SW 1271 (cell line): ENCODE measurements around the gene IQSEC1.

Source experiments
- DNase-seq, 2 experiments: peaks; one replicate each; lab custom pipeline; 2025; lab: John Stamatoyannopoulos, UW

IQSEC1 gene

DNA sequence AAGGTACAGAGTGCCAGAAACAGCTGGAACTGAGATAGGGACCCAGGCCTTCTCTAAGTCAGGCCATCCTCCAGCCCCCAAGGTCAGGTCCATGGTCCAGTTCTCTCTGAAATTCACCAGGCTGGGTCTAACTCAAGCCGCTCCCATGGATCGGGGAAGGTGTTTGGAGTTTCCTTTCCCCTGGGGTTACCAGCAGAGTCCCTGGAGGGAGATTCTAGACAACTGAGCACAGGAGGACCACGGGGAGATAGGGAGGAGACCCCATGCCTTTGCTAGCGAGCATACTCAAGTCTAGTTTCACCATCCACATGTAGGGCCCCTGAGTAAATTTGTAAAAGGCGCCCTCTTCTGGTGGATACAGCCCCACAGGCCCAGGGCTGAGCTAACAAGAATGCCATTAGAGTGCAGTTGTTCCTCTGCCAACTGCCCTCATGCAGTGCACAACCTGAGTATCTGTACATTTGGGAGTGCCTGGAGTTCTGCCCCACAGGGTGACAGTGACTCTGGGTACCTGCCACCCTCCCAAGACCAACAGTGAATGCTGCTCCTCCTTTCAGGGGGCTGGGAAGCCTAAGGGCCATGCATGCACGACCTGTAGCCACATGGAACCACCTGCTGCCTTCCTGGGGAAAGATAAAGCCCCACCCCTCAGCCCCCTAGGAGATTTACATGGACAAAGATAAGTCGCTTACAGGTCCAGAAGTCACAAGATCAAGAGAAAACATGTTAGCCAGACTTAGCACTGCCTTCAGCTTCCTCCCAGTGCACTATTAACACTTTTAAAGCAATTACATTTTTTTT is 89.0 kb downstream of the IQSEC1 start:
- peak in 1 of 2 experiments; percentile 50 for DNase-seq

GRCh38 chr3:12983319-12983718 is 89.9 kb downstream of the IQSEC1 start:
- no peak for DNase-seq

- DNase-seq = no peak
These were observed 90.6 kb downstream of the IQSEC1 start for GRCh38 chr3:12982619-12983101.

DNA sequence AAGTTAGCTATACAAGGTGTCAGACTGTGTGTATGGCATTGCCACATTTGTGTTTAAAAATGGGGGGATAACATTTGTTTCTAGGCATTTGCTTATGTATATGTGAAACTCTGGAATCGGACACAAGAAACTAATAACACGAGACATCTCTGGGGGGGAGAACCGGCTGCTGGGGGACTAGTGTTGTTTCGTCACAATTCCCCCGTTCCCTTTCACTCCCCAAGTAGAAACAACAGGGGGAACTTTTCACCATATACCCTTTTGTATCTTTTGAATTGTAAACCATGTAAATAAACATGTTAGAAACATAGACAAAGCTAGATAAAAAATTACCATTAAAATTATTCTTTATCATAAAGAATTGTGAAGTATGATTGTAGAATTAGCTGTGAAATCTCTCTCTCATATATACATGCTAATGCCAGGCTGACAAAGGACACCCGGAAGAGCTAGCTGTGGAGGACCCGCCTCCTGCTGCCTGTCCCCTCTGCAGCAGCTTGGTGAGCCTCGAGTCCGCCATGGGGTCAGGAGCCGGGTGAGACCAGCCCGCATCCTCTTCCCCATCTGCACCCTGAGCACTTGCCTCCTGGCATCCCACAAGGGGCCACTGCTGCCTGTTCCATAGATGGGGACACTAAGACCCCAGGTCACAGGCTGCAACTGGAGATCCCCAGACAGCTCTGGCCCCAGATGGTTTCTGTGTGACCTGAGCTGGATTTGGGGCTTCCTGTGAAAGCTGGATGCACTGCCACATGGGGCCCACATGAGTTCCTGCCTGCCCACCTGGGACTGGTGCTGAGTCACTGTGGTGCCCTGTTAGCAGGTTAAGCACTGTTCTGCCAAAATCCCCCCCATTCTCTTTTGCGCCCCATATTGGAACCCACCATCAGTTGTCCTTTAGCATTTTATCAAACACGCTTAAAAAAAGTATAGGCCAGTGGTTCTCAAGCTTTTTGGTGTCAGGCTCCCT is 91.6 kb downstream of the IQSEC1 start:
- DNase-seq = no peak

DNA sequence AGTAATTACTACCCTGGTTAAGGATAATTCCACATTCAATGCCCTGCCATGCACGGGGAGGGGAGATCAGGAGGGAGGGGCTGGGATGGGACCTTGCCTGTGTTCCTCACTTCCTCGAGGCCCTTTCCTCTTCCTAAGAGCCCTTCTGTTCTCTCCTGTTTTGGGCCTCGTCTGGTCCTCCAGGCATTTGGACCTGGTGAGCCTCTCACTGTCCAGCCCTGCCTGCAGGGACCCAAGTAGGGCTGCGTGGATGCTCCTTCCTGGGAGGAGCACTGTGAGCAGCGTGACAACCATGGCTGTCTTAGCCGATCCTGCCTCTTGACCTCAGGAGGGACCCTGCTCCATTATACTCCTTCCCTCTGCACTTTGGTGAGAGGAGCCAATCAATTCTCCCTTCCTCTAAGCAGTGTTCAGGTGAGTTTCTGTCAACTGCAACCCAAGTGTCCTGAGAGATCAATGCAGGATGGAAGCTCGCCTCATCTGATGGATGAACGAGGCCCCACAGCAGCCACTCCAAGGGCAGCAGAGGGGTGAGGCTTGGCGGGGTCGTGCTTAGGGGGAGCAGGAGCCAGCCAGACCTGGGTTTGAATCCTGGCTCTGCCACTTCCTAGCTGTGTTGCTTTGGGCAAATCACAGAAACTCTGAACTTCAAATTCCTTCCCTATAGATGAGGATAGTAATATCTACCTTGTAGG is 92.5 kb downstream of the IQSEC1 start:
- no peak for DNase-seq

- no peak for DNase-seq
These were observed 93.2 kb downstream of the IQSEC1 start for GRCh38 chr3:12979947-12980487.

DNA sequence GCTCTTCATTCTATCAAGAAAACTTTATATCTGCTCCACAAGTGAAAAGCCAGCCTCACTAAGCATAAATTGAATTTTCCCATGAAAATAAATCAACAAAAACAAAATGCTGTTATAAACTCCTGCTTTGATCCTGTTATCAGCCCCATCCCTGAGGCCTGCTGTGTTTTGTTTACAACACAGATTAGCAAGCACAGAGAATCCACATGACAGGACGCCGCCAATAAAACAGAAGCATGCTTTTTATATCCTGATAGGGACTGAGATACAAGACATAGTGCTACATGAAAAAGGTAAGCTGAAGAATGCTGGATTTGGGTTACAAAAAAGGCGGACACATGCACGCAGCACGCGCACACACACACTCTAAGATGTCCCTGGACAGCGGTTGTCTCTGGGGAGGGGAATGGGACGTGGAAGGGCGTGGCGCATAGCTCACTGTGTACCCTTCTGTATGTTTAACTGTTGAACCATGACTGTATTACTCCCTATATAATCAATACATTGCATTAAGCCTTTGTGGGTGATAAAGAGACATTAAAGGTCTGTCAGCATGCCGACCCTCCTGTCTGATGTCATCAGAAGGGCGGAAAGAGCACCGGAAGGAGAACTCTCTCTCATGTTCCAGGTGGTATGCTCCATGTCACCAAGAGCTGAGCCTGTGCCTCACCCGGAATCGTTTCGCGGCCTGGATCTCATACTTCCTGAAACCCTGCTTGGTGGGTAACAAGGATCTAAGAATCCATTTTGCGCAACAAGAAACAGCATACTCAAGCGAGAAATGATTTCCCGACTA is 93.9 kb downstream of the IQSEC1 start:
- DNase-seq = no peak

GRCh38 chr3:12978682-12979081 is 94.5 kb downstream of the IQSEC1 start:
- no peak for DNase-seq

- no peak for DNase-seq
These were observed 96.0 kb downstream of the IQSEC1 start for GRCh38 chr3:12977117-12977808.

GRCh38 chr3:12975748-12976522 is 97.3 kb downstream of the IQSEC1 start:
- no peak for DNase-seq

- DNase-seq = no peak
These were observed 98.4 kb downstream of the IQSEC1 start for GRCh38 chr3:12974819-12975218.

DNA sequence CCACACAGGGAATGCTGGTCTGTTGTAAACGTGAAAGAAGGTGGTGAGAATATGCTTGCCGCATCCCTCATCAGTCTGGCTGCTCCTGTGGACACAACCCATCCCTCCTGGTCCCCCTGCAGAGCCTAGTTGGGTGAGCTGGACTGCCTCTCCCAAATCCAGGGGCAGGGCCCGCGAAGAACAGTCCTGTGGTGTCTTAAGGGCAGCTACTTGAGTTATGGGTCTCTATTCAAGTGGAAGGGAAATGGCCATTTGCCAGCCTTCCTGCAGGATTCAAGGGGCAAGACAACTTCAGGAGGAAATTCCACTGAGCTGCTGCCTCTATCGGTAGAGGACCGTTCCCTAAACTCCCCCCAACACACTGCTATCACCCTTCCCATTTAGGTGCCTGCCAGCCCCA is 98.9 kb downstream of the IQSEC1 start:
- no peak for DNase-seq

GRCh38 chr3:12973827-12974226 is 99.4 kb downstream of the IQSEC1 start:
- DNase-seq = no peak

DNA sequence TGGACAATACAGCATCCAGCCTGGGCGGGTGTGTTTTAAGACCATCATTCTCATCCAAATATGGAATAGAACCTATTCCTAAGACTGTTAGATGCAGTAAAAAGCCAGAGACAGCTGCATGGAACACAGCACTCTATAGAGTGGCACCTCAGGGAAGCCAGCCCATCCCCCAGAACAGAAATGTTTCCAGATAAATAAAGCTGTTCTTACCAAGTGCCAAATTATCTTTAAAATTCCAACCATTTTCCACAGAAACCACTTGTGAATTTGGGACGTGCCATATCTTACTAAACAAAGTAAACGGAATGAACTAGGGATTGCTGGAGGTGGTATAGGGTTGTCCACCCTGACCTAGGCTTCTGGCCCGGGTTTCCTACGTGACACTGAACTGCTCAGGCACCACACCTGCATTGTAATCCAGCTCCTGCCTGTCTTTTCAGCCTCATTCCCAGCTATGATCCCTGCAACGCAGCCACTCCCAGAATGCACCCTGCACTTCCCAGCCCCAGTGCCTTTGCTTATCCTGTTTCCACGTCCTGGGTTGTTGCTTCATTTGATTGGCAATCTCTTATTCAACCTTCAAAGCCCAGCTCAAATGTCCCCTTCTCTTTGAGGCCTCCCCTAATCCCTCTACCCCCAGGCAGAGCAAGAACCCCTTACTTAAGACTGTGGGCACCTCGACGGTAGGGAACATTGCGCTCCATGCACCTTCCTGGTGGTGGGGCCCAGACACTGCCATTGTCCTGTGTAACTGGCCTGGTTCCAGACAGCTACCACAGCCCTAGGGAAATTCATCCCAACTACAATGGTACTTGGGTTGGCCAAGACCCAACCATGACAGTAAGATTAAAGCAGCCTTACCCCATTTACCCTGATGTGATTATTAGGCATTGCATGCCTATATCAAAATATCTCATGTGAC is 100.2 kb downstream of the IQSEC1 start:
- DNase-seq = no peak

DNA sequence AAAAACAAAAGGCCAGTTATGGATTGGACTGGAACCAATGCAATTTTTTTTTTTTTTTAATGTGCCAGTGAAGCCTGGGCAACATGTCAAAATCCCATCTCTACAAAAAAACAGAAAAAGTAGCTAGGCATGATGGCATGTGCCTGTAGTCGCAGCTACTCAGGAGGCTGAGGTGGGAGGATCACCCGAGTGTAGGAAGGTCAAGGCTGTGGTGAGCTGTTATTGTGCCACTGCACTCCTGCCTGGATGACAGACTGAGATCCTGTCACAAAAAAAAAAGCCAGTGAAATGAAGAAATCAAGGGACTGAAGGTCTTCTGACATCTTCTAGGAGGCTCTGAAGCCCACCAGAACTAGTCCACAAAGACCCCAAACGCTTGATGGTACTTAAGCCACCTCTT is 101.2 kb downstream of the IQSEC1 start:
- DNase-seq = no peak

- no peak for DNase-seq
These were observed 102.5 kb downstream of the IQSEC1 start for GRCh38 chr3:12970684-12971083.

DNA sequence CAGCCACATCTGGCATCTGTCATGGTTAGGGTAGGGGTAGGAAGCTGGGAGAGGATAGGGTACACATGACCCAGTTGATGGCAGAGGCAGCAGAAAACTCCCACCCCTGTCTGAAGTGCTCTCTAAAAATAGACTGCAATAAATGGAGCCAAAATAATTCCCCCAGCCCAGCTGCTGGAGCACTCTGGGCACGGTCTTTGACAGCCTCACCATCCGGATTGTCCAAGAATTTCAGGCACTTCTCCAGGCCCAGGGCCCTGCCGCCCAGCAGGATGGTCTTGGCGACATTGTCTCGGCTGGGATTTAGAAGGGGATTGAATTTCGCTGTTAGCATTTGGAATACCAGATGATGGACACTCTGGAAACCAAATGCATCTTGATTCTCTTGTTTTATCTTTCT is 103.7 kb downstream of the IQSEC1 start:
- no peak for DNase-seq

- no peak for DNase-seq
These were observed 104.7 kb downstream of the IQSEC1 start for GRCh38 chr3:12968541-12968940.
